ENCODE results near the gene TNFAIP8L2.

GRCh38 chr1:151159373-151159772 lies 2.9 kb downstream of the TNFAIP8L2 start:
- TF ChIP-seq, protein P1, sequence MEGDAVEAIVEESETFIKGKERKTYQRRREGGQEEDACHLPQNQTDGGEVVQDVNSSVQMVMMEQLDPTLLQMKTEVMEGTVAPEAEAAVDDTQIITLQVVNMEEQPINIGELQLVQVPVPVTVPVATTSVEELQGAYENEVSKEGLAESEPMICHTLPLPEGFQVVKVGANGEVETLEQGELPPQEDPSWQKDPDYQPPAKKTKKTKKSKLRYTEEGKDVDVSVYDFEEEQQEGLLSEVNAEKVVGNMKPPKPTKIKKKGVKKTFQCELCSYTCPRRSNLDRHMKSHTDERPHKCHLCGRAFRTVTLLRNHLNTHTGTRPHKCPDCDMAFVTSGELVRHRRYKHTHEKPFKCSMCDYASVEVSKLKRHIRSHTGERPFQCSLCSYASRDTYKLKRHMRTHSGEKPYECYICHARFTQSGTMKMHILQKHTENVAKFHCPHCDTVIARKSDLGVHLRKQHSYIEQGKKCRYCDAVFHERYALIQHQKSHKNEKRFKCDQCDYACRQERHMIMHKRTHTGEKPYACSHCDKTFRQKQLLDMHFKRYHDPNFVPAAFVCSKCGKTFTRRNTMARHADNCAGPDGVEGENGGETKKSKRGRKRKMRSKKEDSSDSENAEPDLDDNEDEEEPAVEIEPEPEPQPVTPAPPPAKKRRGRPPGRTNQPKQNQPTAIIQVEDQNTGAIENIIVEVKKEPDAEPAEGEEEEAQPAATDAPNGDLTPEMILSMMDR (IDR thresholded peaks at IDR 0.05): no peak
- TF ChIP-seq POLR2A (IDR thresholded peaks at IDR 0.05): no peak

All from breast epithelium (tissue), 3 donors.